WERI-Rb-1 (cell line): ENCODE measurements around the gene KLHDC7B.

Experiments
- DNase-seq: peaks from one replicate; pipeline ENCODE4 v3.0.0-alpha.2; 2020
- H3K27ac ChIP-seq: fragments of 250-450 bp; sonication (Bioruptor Pico); 2 replicates; pipeline ENCODE4 v1.5.1; 2020; ENCODE audit warnings: mild to moderate bottlenecking, moderate library complexity
- H3K27me3 ChIP-seq: fragments of 250-450 bp; sonication (Bioruptor Pico); 2 replicates; pipeline ENCODE4 v1.5.1; 2021; ENCODE audit warnings: mild to moderate bottlenecking, low read depth, moderate library complexity; ENCODE audit not compliant: insufficient read depth, severe bottlenecking
- H3K36me3 ChIP-seq: fragments of 250-450 bp; sonication (Bioruptor Pico); 2 replicates; pipeline ENCODE4 v1.5.1; 2020; ENCODE audit warnings: mild to moderate bottlenecking, moderate library complexity
- H3K4me3 ChIP-seq: 2 replicates; pipeline ENCODE4 v1.5.1; 2011; ENCODE audit warnings: low read depth, mild to moderate bottlenecking, control low read depth, low read length
- H3K9me3 ChIP-seq: fragments of 250-450 bp; sonication (Bioruptor Pico); 2 replicates; pipeline ENCODE4 v1.5.1; 2021; ENCODE audit warnings: mild to moderate bottlenecking, moderate library complexity; ENCODE audit not compliant: severe bottlenecking
- TF ChIP-seq, protein P1 (sequence below): IDR thresholded peaks from 2 replicates; pipeline ENCODE4 v1.5.1; 2011; ENCODE audit warnings: low read depth, mild to moderate bottlenecking, control low read depth, inconsistent platforms, low read length

The KLHDC7B gene

DNA sequence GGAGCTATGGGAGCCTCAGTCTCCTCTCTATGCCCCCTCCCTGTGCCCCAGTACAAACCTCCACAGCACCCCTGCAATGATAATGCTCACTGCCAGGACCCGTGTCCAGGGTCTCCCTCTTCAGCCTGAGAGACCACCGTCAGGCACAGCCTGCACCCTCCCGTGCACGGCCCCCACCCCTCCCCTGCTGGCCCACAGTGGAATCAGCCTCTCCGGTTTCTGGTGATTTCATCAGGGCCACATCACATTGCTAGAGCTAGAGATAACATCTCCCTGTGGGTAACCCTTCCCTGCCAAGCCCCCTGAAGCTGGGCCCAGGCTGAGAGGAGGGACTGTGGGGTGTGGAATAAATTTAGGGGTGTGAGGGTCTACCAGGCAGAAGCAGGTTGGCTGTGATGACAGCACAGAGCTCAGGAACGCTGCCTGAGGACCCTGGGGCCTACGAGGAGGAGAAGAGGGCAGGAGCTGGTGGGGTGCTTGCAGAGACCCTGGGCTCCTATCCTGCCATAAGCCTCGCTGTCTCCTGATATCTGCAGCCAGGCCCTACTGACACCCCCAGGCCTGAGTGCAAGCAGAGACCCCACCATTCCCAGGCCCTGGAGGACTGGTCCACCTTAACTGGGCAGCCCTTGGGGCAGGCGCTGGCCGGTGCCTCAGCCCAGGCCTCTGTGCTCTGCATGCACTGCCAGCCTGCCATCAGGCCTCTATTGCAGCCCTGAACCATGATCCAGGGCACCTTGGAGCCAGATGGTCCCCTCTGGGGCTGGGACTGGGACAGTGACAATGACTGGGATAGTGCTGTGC, at the start of gene KLHDC7B:
Gene KLHDC7B (plus strand): TSS at position 378 of the 804 bp plus-strand sequence. CDS start 345 bp downstream, at position 723.
- no peaks in the 10 kb centered on the region for H3K36me3 ChIP-seq
- H3K27ac ChIP-seq = no peak within 1 kb of the TSS
- no peak for DNase-seq
- H3K4me3 ChIP-seq = no peak within 1 kb of the TSS
- H3K9me3 ChIP-seq = no peaks in the 10 kb centered on the region
- TF ChIP-seq, protein P1, sequence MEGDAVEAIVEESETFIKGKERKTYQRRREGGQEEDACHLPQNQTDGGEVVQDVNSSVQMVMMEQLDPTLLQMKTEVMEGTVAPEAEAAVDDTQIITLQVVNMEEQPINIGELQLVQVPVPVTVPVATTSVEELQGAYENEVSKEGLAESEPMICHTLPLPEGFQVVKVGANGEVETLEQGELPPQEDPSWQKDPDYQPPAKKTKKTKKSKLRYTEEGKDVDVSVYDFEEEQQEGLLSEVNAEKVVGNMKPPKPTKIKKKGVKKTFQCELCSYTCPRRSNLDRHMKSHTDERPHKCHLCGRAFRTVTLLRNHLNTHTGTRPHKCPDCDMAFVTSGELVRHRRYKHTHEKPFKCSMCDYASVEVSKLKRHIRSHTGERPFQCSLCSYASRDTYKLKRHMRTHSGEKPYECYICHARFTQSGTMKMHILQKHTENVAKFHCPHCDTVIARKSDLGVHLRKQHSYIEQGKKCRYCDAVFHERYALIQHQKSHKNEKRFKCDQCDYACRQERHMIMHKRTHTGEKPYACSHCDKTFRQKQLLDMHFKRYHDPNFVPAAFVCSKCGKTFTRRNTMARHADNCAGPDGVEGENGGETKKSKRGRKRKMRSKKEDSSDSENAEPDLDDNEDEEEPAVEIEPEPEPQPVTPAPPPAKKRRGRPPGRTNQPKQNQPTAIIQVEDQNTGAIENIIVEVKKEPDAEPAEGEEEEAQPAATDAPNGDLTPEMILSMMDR = no peak
- no peaks in the 10 kb centered on the region for H3K27me3 ChIP-seq

DNA sequence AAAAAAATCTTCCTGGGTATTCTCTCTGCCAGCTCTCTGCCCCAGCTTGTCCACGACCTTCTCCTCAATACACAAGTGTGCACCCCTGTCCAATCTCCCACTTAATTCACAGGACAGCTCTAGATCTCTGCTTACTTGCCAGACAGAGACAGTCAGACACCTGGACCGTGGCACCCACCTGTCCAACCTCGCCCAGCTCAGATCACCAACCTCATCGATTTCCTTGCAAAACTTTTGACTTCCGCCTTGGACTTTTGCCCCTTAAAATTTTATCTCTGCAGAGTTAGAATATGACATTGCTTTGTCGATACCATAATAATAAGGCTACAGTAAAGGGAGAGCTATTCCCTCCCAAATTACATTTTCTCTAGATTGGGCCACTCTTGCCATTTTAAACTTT, 48.6 kb upstream of the KLHDC7B start:
- TF ChIP-seq, protein P1 = no peak
- H3K27ac ChIP-seq = no peak overlapping the region
- no peaks in the 10 kb centered on the region for H3K9me3 ChIP-seq

DNA sequence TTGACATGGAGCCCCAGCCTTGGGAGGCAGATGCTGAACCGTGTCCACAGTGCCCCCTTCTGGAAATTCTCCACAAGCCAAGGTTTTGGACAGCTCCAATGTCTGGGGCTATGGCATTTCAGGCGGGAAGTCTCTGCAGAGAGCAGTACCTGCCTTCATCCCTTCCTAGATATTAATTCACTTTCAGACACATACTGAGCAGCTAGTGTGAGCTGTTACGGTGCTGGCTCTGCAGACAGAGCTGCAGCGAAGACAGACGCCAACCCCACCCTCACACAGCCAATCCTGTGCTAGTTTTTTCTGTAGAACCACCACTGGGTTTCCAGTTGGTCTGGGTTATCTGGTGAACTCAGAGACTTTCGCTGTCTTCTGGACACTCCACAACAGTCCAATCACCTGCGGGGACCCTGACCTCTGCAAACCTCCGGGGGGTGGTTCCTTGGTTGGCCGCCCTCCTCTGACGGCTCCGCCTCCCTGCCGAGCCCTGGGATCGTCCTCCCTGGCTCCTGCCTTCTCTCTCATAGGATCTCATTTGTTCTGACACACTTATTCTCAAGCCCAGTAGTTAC, 47.3 kb upstream of the KLHDC7B start:
- H3K9me3 ChIP-seq = no peaks in the 10 kb centered on the region
- H3K27me3 ChIP-seq = no peaks in the 10 kb centered on the region
- TF ChIP-seq, protein P1 = peak; percentile 78
- peak overlapping the region; percentile 29 for H3K4me3 ChIP-seq
- peak; percentile 85 for DNase-seq
- H3K36me3 ChIP-seq = peaks cover 12% of the 10 kb centered on the region; the same call in 1 of the 2 replicates
- H3K27ac ChIP-seq = peak overlapping the region; percentile 58

More for the DNA sequence above, 48.6 kb upstream of the KLHDC7B start:
- DNase-seq = no peak
- H3K4me3 ChIP-seq = no peak overlapping the region
- 0 out of 2 replicates have a peak, but pooled peaks cover 2% of the 10 kb centered on the region for H3K36me3 ChIP-seq
- H3K27me3 ChIP-seq = no peaks in the 10 kb centered on the region

DNA sequence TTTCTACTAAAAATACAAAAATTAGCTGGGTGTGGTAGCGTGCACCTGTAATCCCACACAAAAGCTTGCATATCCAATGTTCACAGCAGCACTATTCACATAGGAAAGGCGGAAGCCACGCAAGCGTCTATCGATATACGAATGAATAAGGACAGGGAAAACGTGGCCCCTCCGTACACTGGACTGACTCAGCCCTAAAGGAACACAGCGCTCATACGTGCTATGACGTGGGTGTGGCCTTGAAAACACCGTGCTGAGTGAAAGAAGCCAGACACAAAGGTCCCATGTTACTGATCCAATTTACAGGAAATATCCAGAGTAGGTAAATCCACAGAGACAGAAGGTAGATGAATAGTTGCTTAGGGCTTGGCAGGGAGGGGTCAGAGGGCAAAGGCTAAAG, 45.2 kb upstream of the KLHDC7B start:
- Histone ChIP-seq H3K9me3 (no peaks in the 10 kb centered on the region), H3K4me3 (no peak overlapping the region), H3K27me3 (no peaks in the 10 kb centered on the region), H3K36me3 (peaks cover 24% of the 10 kb centered on the region), H3K27ac (no peak overlapping the region)
- DNase-seq = no peak
- TF ChIP-seq, protein P1 = no peak

DNA sequence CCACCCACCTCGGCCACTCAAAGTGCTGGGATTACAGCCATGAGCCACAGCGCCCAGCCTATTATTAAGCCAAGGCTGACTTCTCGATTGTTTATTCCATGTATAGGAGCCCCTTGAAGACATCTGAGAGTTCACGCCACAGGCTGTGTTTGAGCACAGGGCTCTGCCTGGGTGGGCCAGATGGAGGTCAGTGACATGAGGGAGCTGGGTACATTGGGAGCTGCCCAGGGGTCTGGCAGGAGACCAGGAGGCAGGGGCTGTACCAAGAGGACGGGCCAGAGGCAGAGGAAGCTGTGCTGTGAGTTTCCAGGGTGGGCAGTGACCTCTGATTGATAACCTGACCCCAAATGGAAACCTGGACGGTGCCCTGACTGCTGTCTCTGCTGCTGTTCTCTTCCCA, 43.6 kb upstream of the KLHDC7B start:
- DNase-seq = no peak
- Histone ChIP-seq H3K27me3 (no peaks in the 10 kb centered on the region), H3K4me3 (no peak overlapping the region), H3K27ac (no peak overlapping the region), H3K9me3 (no peaks in the 10 kb centered on the region), H3K36me3 (peaks cover 32% of the 10 kb centered on the region)
- TF ChIP-seq, protein P1 = no peak
